HG03060 (cell line): ENCODE results near the gene VWF.
"Not testable (repeated sequence)": the region's sequence is repeated elsewhere in the genome, so short reads cannot be mapped to it uniquely, and the experiment has no call there.

Source experiments
- ATAC-seq: cut with Tn5 transposase; IDR thresholded peaks from one replicate; pipeline ENCODE4 v1.9.1; 2021; ENCODE audit warnings: low read depth, moderate number of reproducible peaks; ENCODE audit not compliant: unreplicated experiment

The VWF gene

GRCh38 chr12:6010631-6011350 lies 113.7 kb downstream of the VWF start:
- ATAC-seq: not testable (repeated sequence)

GRCh38 chr12:5997260-5997659 lies 127.2 kb downstream of the VWF start:
- no peak for ATAC-seq

- no peak for ATAC-seq
These were observed 128.0 kb downstream of the VWF start for GRCh38 chr12:5996459-5996858.

GRCh38 chr12:5989621-5990020 lies 134.8 kb downstream of the VWF start:
- ATAC-seq: no peak

- ATAC-seq: no peak
These were observed 135.8 kb downstream of the VWF start for GRCh38 chr12:5988659-5989116.

- no peak for ATAC-seq
These were observed 136.4 kb downstream of the VWF start for GRCh38 chr12:5988088-5988487.

GRCh38 chr12:5987573-5987972 lies 136.9 kb downstream of the VWF start:
- no peak for ATAC-seq

- ATAC-seq: no peak
These were observed 139.0 kb downstream of the VWF start for GRCh38 chr12:5985471-5985870.

- ATAC-seq: no peak
These were observed 139.6 kb downstream of the VWF start for GRCh38 chr12:5984873-5985272.

- no peak for ATAC-seq
These were observed 142.4 kb downstream of the VWF start for GRCh38 chr12:5982106-5982505.

GRCh38 chr12:5977556-5977955 lies 146.9 kb downstream of the VWF start:
- no peak for ATAC-seq

GRCh38 chr12:5976711-5977110 lies 147.8 kb downstream of the VWF start:
- no peak for ATAC-seq

- no peak for ATAC-seq
These were observed 148.3 kb downstream of the VWF start for GRCh38 chr12:5976196-5976595.

GRCh38 chr12:5973461-5974115 lies 150.9 kb downstream of the VWF start:
- no peak for ATAC-seq

- ATAC-seq: no peak
These were observed 152.1 kb downstream of the VWF start for GRCh38 chr12:5972387-5972786.

GRCh38 chr12:5971194-5971850 lies 153.1 kb downstream of the VWF start:
- ATAC-seq: no peak

GRCh38 chr12:5969974-5970690 lies 154.3 kb downstream of the VWF start:
- no peak for ATAC-seq

GRCh38 chr12:5969156-5969973 lies 155.1 kb downstream of the VWF start:
- no peak for ATAC-seq

- ATAC-seq: no peak
These were observed 156.6 kb downstream of the VWF start for GRCh38 chr12:5967645-5968415.
